Upper lobe of left lung (tissue), 4 donors: ENCODE data around the gene KIRREL1.
"Not testable (repeated sequence)": the region's sequence is repeated elsewhere in the genome, so short reads cannot be mapped to it uniquely, and the experiment has no call there.

Experiments
- CTCF ChIP-seq, 6 experiments: fragments of 450-650 bp in 4 of 6; fragments of 200-600 bp in 2 of 6; sonication (generic) in 2 of 6; IDR thresholded peaks; one replicate each; pipeline ENCODE4 v1.5.1; 2016 to 2019; ENCODE audit warnings: antibody characterized with exemption in 6 of 6
- POLR2A ChIP-seq, 4 donors: fragments of 450-650 bp; IDR thresholded peaks; one replicate each; pipeline ENCODE4 v1.5.1; 2016 to 2017; ENCODE audit warnings: antibody characterized with exemption in 4 of 4, mild to moderate bottlenecking in 2 of 4

- TF ChIP-seq CTCF, POLR2A (IDR thresholded peaks at IDR 0.05): not testable (repeated sequence)
Observed at GRCh38 chr1:158128531-158128930, 135.1 kb downstream of the KIRREL1 start.
